ENCODE measurements around the gene SGMS1. TPM values are rescaled to one million over a fixed set of nuclear protein-coding genes. Genes with fewer than 3 reads are reported as not detected.

SGMS1 gene
- total RNA-seq, 1 experiment from 2014 or later = 20.4 TPM

- no peak for DNase-seq
- H3K4me2 ChIP-seq (ENCODE audit: insufficient read depth, insufficient read length, low read length) = no peak overlapping the region
- no peaks in the 10 kb centered on the region for H3K27me3 ChIP-seq (ENCODE audit: insufficient read depth, low read length)
- H2AK5ac ChIP-seq (ENCODE audit: insufficient read length, low read length) = no peak overlapping the region
- H3T11ph ChIP-seq (ENCODE audit: low read length) = no peak overlapping the region
- H4K5ac ChIP-seq (ENCODE audit: insufficient read length, low read depth, low read length) = no peak overlapping the region
- no peak overlapping the region for H4K8ac ChIP-seq (replicated peaks; ENCODE audit: insufficient read length, low read depth, low read length)
- peaks cover 6% of the 10 kb centered on the region for H3K79me1 ChIP-seq (ENCODE audit: insufficient read depth, low read depth, low read length, poor library complexity, severe bottlenecking)
- no peak overlapping the region for H4K91ac ChIP-seq (ENCODE audit: insufficient read length, low read depth, low read length)
- Mint-ChIP-seq H3K9me3 (no peaks in the 10 kb centered on the region; a peak in 1 of 5 replicates), H3K4me1 (peaks cover 51 to 68% of the 10 kb centered on the region in 2 experiments), H3K27me3 (ENCODE audit: low read depth) (no peaks in the 10 kb centered on the region), H3K36me3 (ENCODE audit: insufficient read depth in 1 of 3, low read depth in 3 of 3) (peaks cover 0 to 2% (median 0%) of the 10 kb centered on the region in 3 experiments; a peak in 2 of 7 replicates), H3K4me3 (no peak overlapping the region), H3K27ac (peak overlapping the region in 2 of 3 experiments; percentile 36 to 52; a peak in 3 of 7 replicates)
- no CpG with 5 or more reads among the region's 9 CpGs for WGBS (ENCODE audit: extremely low coverage, insufficient read length, low lambda C conversion rate)
- TF ChIP-seq CTCF (conservative IDR thresholded peaks at IDR 0.05) = no peak
- H2BK15ac ChIP-seq (ENCODE audit: low read depth, low read length) = no peak overlapping the region
- H3K27ac ChIP-seq (ENCODE audit: insufficient read length, low read depth, low read length) = no peak overlapping the region
- no peak overlapping the region for H3K23ac ChIP-seq (ENCODE audit: insufficient read length, low read depth, low read length)
- H3K56ac ChIP-seq (ENCODE audit: insufficient read length, low read depth, low read length) = no peak overlapping the region
- no peak overlapping the region for H3K9ac ChIP-seq (ENCODE audit: extremely low read depth, insufficient read length, low read length)
- no peak overlapping the region for H3K14ac ChIP-seq (ENCODE audit: insufficient read depth, low read length)
- H2BK12ac ChIP-seq (ENCODE audit: insufficient read length, low read depth, low read length) = peak overlapping the region; percentile 21
- H3K18ac ChIP-seq (ENCODE audit: insufficient read length, low read depth, low read length) = no peak overlapping the region
- H3K79me2 ChIP-seq (ENCODE audit: insufficient read depth, low read length) = peaks cover 4% of the 10 kb centered on the region; the same call in 1 of the 2 replicates
- no peaks in the 10 kb centered on the region for H3K9me3 ChIP-seq (ENCODE audit: control insufficient read depth, low read depth, low read length)
- no peak overlapping the region for H2BK120ac ChIP-seq (ENCODE audit: low read depth, low read length, poor library complexity, severe bottlenecking)
- H3K23me2 ChIP-seq (ENCODE audit: insufficient read length, low read depth, low read length, poor library complexity, severe bottlenecking) = no peaks in the 10 kb centered on the region
- H4K20me1 ChIP-seq (ENCODE audit: control insufficient read depth, insufficient read depth, insufficient read length) = peaks cover 2% of the 10 kb centered on the region
- no peak overlapping the region for H2BK20ac ChIP-seq (ENCODE audit: low read depth, low read length, poor library complexity, severe bottlenecking)
- no peak overlapping the region for H2BK5ac ChIP-seq (ENCODE audit: insufficient read length, low read length)
- no peak overlapping the region for H3K4ac ChIP-seq (ENCODE audit: low read depth, low read length)
- H3K4me1 ChIP-seq (ENCODE audit: insufficient read depth, low read length) = peaks cover 17% of the 10 kb centered on the region; the same call in 1 of the 2 replicates
- H2AFZ ChIP-seq (ENCODE audit: low read length) = no peak overlapping the region
Measured at GRCh38 chr10:50565301-50566083, 58.3 kb downstream of the SGMS1 start.
